Uterine smooth muscle cell (primary cell): ENCODE data around the gene LBX2. TPM values are rescaled to one million over a fixed set of nuclear protein-coding genes. Genes with fewer than 3 reads are reported as not detected.

Source experiments
- total RNA-seq: library from RNA; depleted of rRNA; stranded (reverse); fragments of >200 nt; gene quantifications from 2 replicates; pipeline ENCODE4 v1.2.3, GENCODE V29; 2014

The LBX2 gene
- 1.4 and 2.0 TPM in 2 replicates for total RNA-seq

GRCh38 chr2:74499267-74499939, at the start of gene LBX2:
Gene LBX2, minus strand, starts transcription at chr2:74499603. Its CDS starts 66 bp downstream, at chr2:74499537.

DNA sequence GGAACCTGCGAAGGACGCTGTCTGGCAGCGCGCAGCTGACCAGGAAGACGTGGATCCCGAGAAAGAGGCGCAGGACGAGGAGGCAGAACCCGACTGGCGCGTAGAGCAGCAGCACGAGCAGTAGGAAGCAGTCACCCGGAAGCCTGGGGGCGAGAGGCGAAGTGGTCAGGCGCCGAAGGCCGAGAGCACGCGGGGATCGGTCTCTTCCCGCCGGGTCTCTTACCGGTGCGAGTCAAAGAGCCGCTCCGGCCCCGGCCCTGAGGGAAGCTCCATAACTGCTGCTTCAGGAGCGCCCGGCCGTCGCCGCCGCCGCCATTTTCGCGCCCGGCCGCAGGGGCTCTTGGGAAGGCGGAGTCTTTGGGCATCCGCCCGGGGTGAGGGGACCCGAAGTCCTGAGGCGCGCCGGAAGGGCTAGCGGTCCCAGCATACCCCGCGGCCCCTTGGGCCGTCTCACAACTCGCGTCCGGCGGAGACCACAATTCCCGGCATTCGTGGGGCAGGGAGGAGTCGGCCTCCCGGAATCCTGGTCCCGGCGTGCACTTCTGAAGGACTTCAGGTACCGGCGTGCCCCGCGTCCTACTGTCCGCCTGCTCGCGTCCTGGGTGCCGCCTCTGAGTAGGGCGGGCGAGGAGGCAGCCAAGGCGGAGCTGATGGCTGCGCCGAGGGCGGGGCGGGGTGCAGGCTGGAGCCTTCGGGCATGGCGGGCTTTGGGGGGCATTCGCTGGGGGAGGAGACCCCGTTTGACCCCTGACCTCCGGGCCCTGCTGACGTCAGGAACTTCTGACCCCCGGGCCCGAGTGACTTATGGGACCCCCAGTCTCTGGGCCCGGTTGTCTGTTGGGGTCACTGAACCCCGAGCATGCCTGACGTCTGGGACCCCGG, 30.2 kb upstream of the LBX2 start, which contains the start of the genes AUP1 and HTRA2:
Gene AUP1, minus strand, starts transcription at position 350 of the 882 bp plus-strand sequence. Its CDS starts 77 bp downstream, at position 273.
Gene HTRA2, plus strand, starts transcription at position 577 of the 882 bp plus-strand sequence. Its CDS starts 74 bp downstream, at position 651.

DNA sequence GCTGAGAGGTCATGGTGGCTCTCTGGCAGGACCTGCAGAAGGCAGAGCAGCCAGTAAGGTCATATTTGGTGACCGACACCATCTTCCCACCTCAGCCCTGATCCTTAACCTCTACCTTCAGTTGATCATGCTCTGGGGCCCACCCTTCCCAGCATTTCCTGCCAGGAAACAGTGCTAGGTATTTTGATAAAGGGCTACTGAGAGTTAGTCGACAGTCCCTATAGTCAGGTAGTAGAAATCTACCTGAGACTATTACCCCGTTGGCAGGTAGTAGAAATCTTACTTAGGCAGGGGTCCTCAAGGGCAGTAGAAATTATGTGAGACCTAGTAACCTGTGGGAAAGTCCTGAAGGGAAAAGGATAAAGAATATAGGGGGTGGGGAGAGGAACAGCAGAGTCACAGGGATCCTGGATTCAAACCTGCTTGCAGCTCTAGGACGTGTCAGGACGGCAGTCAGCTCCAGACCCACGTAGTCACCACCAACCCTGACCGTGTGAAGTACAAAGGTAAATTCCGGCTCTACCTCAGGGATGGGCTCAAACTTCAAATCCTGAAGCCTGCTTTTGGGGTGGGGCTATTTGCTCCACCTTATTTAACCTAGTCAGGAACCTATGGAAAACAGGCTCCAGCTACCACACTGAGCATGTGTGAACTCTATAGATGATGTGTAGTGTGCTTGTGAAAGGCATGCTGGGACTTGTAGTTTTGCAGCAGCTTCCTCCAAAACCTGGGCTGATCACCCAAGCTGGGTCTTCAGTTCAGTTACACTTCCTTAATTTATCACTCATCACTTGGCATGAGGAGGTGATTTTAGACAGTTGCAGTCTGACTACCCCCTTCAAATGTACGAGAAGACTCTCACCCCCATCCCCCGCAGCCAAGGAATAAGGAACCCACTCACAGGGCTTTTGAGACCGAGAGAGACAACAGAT, 26.6 kb upstream of the LBX2 start, which contains the start of gene DQX1:
Gene DQX1, minus strand, starts transcription at position 515 of the 932 bp plus-strand sequence. Its CDS starts 502 bp downstream, at position 13.

GRCh38 chr2:74514368-74515270, 15.2 kb upstream of the LBX2 start, which contains the start of gene TLX2:
Gene TLX2, plus strand, starts transcription at chr2:74514450. Its CDS starts 357 bp downstream, at chr2:74514807.

GRCh38 chr2:74507145-74507925, 7.9 kb upstream of the LBX2 start, which contains the start of gene PCGF1:
Gene PCGF1, minus strand, starts transcription at chr2:74507695. Its CDS starts 27 bp downstream, at chr2:74507668.

DNA sequence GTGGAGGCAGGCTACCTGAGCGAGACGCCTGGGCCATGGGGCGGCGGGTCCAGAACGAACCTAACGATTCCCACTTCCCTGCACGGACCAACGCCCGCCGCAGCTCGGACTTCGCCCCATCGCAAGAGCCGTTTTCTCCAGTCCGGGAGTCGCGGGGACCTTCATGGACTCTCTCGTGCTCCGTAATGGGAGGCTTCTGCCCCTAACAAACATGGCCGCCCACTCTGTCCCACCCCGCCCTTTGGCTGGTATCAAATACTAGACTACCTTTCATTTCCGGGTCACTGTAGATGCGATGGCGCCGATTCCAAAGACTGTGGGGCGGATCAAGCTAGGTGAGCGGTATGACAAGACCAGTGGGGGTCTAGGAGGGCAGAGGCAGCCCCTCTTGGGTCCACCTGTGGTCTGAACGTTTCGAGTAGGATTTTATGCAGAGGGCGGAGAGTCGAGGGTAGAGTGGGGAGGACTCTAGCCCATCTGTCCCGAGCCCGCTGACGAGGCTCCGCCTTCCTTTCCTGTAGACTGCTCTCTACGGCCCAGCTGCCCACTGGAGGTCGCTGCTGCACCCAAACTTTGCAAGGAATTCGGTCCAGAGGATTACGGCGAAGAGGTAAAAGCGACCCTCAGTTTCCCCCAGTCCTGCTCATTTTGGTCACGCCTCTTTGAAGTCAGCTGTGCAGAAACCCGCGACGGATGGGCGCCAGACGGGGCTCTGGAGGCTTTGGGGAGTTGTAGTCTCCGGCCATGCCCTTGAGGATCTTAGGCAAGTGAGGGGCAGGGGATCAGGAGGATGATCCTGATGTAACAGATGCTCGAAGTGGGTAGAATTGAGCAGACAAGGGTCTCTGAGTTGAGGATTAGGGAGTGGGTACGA, 16.4 kb downstream of the LBX2 start, which contains the start of the genes CCDC142 and TTC31:
Gene CCDC142, minus strand, starts transcription at position 198 of the 874 bp plus-strand sequence. Its CDS starts 161 bp downstream, at position 37.
Gene TTC31, plus strand, starts transcription at position 281 of the 874 bp plus-strand sequence. Its CDS starts 15 bp downstream, at position 296.

GRCh38 chr2:74472086-74472944, 27.1 kb downstream of the LBX2 start, which contains the start of gene MRPL53:
Gene MRPL53, minus strand, starts transcription at chr2:74472680. Its CDS starts 20 bp downstream, at chr2:74472660.

GRCh38 chr2:74458132-74458937, 41.1 kb downstream of the LBX2 start, which contains the start of gene WBP1:
Gene WBP1, plus strand, starts transcription at chr2:74458438. Its CDS starts 165 bp downstream, at chr2:74458603.

GRCh38 chr2:74454654-74455511, 44.5 kb downstream of the LBX2 start, which contains the start of gene INO80B:
Gene INO80B, plus strand, starts transcription at chr2:74455087. Its CDS starts 30 bp downstream, at chr2:74455117.

Other genes with a start within 250 kb of the LBX2 start
- 0.25 and 0.44 TPM in 2 replicates for gene SLC4A5, start 156.2 kb downstream of the LBX2 start, total RNA-seq
- gene DCTN1, start 119.3 kb downstream of the LBX2 start, total RNA-seq = 196 and 294 TPM in 2 replicates
- 1.00 and 1.4 TPM in 2 replicates for gene C2orf81, start 78.0 kb downstream of the LBX2 start, total RNA-seq
- 51.6 and 103 TPM in 2 replicates for gene WDR54, start 77.9 kb downstream of the LBX2 start, total RNA-seq
- gene RTKN, start 57.7 kb downstream of the LBX2 start, total RNA-seq = 12.9 and 14.6 TPM in 2 replicates
- gene INO80B, start 44.5 kb downstream of the LBX2 start, total RNA-seq = 10.7 and 15.2 TPM in 2 replicates
- 20.9 and 41.9 TPM in 2 replicates for gene WBP1, start 41.2 kb downstream of the LBX2 start, total RNA-seq
- gene MOGS, start 34.2 kb downstream of the LBX2 start, total RNA-seq = 68.3 and 86.0 TPM in 2 replicates
- 26.2 and 35.7 TPM in 2 replicates for gene MRPL53, start 26.9 kb downstream of the LBX2 start, total RNA-seq
- gene CCDC142, start 16.6 kb downstream of the LBX2 start, total RNA-seq = 23.0 and 24.2 TPM in 2 replicates
- 24.4 and 26.9 TPM in 2 replicates for gene TTC31, start 16.5 kb downstream of the LBX2 start, total RNA-seq
- 27.1 and 29.6 TPM in 2 replicates for gene PCGF1, start 8.1 kb upstream of the LBX2 start, total RNA-seq
- not detected in 2 replicates for gene TLX2, start 14.8 kb upstream of the LBX2 start, total RNA-seq
- 0.11 and 0.12 TPM in 2 replicates for gene DQX1, start 26.6 kb upstream of the LBX2 start, total RNA-seq
- 78.6 and 82.2 TPM in 2 replicates for gene AUP1, start 30.1 kb upstream of the LBX2 start, total RNA-seq
- 43.6 and 51.2 TPM in 2 replicates for gene HTRA2, start 30.3 kb upstream of the LBX2 start, total RNA-seq
- gene LOXL3, start 54.3 kb upstream of the LBX2 start, total RNA-seq = 12.1 and 28.0 TPM in 2 replicates
- gene DOK1, start 55.1 kb upstream of the LBX2 start, total RNA-seq = 24.6 and 35.0 TPM in 2 replicates
- gene M1AP, start 148.7 kb upstream of the LBX2 start, total RNA-seq = under 0.01 and 0.12 TPM in 2 replicates
- 10.0 and 12.4 TPM in 2 replicates for gene SEMA4F, start 154.6 kb upstream of the LBX2 start, total RNA-seq